Inflammatory macrophage treated with lipopolysaccharide for 1 hour (primary cell): ENCODE data around the gene SIAH3.
"Not testable (repeated sequence)": the region's sequence is repeated elsewhere in the genome, so short reads cannot be mapped to it uniquely, and the experiment has no call there.

Source experiments
- DNase-seq, 2 donors: peaks; one replicate each; pipeline ENCODE4 v3.0.0-alpha.2; 2020 to 2022

Gene SIAH3

GRCh38 chr13:45851171-45851921, at the start of gene SIAH3:
TSS of gene SIAH3 (minus strand) at chr13:45851753. CDS start at chr13:45851629, 124 bp downstream.
- no peak for DNase-seq

- DNase-seq: no peak
Measured at GRCh38 chr13:45899406-45899805, 47.9 kb upstream of the SIAH3 start.

DNA sequence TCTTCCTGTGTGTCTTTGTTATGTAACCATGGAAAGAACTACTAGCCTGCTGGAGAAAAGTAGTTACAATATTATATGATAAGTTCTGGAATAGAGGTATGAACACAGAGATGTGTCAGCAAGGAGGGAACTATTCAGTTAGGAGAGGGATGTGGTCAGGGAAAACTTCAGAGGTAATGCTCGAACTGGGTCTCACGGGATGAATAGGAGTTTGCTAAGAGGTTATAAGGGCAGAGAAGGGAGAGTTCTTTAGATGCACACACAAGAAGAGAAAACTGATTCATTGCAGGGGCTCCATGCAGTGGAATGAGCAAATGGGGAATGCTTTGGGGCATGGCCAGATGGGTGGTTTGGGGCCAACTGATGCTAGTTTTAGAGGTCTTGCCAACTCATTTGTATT, 46.0 kb upstream of the SIAH3 start:
- no peak for DNase-seq

- no peak for DNase-seq
Measured at GRCh38 chr13:45896285-45896684, 44.7 kb upstream of the SIAH3 start.

DNA sequence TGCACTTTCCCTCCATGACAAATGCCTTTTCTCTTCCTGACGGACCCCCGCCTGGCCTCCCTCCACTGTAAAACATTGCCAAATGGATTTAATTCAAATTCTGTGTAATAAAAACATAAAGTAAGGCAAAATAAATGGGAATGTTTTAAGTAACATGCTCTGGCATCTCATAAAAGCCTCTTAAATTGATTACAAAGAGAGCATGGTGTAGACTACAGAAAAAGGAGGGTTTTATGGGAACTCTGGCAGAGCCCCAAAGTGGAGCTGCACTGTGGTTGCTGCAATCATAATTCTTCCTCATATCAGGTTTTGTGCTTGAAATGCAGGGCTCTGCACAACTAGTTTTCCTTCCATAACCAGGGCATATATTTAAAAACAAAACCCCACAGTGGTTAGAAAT, 44.3 kb upstream of the SIAH3 start:
- DNase-seq: no peak

- DNase-seq: no peak
Measured at GRCh38 chr13:45892513-45892912, 41.0 kb upstream of the SIAH3 start.

GRCh38 chr13:45889590-45890243, 38.2 kb upstream of the SIAH3 start:
- DNase-seq: no peak

DNA sequence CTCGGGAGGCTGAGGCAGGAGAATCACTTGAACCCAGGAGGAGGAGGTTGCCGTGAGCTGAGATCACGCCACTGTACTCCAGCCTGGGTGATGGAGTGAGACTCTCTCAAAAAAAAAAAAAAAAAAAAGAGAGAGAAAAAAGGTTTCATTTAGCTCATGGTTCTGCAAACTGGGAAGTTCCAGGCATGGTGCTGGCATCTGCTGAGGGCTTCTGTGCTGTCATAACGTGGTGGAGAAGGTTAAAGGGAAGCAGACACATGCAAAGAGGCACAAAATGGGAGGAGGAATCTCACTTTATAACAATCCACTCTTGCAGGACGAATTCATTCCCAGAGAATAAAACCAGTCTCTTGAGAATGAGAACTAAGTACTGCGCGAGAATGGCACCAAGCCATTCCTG, 34.9 kb upstream of the SIAH3 start:
- peak; percentile 67 to 77 for DNase-seq

- DNase-seq: no peak
Measured at GRCh38 chr13:45885194-45885593, 33.6 kb upstream of the SIAH3 start.

DNA sequence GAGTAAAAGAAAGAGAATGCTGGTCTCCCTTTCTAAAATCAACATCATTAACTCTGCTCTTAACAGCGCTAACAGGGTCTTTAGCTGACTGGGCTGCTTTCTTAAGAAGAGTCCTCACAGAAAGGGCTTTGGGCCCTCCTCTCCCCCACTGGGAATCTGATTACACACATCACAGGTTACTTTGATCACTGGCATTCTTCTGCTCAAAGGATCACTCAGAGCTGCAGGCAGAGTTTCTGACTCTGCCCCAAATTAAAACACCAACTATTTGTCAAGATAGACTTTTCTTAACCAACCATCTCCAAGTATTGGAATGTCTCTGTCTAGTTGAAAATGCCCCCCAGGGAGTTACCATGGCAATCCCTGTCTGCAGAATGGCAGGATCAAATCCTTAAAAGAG, 31.1 kb upstream of the SIAH3 start:
- no peak for DNase-seq

DNA sequence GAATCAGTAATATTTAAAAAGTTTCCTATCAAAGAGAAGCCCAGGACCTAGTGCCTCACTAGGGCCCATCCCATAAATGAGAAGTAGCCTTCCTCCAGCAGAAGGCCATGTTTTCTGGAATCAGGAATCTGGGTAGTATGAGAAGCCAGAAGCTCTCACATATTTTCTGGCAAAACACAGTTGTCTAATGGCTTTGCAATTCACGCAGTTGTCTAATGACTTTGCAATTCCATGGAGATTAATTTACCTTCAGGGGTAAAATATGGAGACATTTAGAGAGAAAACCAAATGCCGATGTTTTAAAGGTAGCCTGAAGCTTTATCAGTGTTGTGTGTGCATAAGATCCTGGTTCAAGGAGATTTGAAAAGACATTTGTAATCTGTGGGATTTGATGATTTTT, 29.8 kb upstream of the SIAH3 start:
- no peak for DNase-seq

GRCh38 chr13:45880242-45880641, 28.7 kb upstream of the SIAH3 start:
- no peak for DNase-seq

DNA sequence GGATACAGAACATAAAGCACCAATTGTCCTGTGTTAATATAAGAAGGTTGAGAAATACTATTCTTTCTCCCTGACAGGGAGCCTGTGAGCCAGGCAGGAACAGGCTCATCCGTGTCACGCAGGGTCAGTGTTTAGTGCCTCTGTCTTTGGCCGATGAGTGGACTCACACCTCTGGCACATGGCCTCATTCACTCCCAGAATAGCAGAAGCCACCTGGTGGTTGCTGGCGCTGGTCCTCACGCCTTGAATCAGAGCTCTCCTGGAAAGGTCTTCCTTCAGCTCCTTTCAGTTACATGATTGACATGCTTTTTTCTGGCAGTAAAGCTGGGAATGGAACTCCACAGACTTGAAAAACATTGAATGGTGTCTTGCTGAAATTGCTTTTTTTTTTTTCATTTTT, 28.1 kb upstream of the SIAH3 start:
- DNase-seq: no peak

GRCh38 chr13:45878966-45879365, 27.4 kb upstream of the SIAH3 start:
- DNase-seq: no peak

DNA sequence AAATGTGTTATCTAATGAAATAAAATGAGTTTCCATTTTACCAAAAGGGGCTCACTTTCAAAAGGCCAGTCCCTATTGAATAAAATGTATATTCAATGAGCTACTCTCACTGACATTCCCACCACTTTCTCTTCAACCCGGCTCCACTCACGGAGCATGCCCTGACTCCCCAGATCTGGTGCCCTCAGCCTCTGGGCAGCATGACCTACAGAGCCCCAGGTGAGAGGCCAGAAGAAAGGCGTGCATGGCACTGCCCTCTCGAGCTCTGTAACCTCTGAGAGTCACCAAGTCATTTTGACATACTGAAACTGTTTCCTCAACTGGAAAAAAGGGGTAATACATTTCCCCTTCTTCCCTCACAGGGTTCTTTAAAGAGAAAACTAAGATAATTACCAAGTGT, 25.2 kb upstream of the SIAH3 start:
- DNase-seq: no peak

DNA sequence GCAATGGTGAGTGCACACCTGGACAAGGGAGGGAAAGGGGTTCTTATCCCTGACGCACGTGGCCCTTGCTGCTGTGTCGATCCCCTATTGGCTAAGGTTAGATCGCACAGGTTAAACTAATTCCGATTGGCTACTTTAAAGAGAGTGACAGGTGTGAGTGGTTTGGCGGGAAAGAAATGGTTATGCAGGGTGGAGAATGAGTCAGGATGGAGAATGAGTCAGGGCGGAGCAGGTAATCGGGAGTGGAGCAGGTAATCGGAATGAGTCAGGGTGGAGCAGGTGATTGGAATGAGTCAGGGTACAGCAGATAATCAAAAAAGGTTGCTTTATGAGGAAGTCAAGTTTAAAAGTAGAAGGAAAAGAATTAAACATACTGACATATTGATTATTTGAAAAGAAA, 24.4 kb upstream of the SIAH3 start:
- DNase-seq: no peak

- no peak for DNase-seq
Measured at GRCh38 chr13:45873491-45874325, 22.2 kb upstream of the SIAH3 start.

GRCh38 chr13:45872566-45872965, 21.0 kb upstream of the SIAH3 start:
- no peak for DNase-seq

GRCh38 chr13:45871201-45871600, 19.6 kb upstream of the SIAH3 start:
- DNase-seq: not testable (repeated sequence)

DNA sequence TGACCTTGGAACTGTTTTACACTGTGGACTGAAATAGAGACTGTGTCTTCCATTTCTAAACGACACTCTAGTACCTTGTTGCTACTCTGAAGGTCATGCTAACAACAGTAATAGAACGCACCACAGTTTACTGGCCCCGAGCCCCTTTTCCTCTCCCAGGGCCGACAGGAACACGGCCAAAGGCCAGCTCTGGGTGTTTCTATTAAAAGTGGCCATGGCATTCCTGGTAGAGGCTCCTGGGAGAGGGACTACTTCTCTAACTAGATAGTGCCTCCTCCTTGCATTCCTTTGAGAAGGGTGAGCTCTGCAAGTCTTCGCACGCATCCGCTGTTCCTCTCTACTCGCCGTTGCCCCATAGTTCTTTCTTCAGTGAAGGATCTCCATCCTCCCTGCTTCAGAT, 18.7 kb upstream of the SIAH3 start:
- DNase-seq: no peak

GRCh38 chr13:45865414-45865813, 13.9 kb upstream of the SIAH3 start:
- no peak for DNase-seq

- no peak for DNase-seq
Measured at GRCh38 chr13:45863709-45864590, 12.4 kb upstream of the SIAH3 start.

DNA sequence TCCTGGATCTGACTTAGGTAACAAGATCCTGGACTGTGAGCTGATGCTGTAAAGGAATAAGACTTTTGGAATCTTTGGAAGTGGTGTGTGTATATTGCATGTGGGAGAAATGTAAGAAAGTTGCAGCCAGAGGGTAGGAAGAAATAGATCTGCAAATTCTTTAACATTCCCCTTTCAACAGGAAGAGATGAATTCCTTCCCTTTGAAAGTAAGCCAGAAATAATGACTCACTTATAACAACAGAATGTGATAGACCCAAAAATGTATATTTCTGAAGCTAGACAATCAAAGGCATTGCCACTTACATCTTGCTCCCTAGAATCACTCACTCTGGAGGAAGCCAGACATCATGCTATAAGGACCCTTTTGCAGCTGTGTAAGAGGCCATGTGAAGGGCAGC, 9.8 kb upstream of the SIAH3 start:
- DNase-seq: no peak
